Measurements from ENCODE around the gene UFSP1.
A peak's percentile ranks its signal among the peaks of the same experiment; 100 is the strongest.

Gene UFSP1

DNA sequence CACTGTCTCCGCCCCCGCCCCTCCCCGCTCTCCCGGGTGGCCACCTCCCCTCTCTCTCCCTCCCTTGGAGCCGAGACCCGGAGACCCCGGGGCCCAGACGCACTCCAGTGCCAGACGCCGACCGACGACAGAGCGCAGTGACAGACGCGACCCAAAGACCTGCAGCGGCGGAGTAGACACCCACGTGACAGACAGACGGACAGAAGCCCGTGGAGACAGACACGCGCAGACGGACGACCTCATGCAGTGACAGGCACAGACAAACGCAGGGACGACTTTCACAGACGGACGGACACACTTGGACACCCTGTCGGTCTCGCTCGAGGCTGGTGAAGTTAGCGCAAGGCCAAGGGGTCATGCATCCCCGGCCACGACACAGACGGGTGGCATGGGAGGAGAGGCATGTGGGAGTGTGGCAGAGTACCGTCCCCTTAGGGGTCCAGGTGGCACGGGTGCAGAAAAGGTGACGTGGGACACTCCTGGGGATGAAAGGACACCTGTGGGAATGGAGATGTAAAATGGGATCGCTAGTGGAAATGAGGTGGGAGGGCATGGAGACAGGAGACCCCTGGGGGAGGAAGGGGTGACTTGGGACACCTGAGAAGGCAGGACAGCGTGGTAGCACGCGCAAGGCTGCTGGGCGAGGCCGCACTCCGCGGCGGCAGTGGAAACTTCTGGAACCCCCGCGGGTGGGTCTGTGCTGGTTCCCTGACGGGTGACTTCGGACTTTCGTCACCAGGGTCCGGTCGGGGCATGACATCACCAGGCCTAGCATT lies 6.6 kb upstream of the UFSP1 start:
- no peak for DNase-seq (ENCODE audit: low read depth in 2 of 2)

DNA sequence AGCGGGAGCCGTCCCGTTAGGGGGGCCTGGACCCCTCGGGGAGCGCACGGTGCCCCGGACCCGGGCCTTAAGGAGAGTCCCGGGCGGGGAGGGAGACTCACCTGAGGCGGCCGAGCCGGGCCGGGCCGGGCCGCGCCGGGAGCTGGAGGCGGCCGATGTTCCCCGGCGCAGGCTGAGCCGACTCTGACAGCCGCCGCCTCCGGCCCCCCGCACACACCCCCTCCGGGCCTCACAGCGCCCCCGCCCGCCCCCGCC lies 6.1 kb upstream of the UFSP1 start, which contains the start of gene ACHE:
Gene ACHE, minus strand, starts transcription at position 188 of the 255 bp plus-strand sequence. CDS start 1,656 bp downstream, outside the sequence.
- no peak for DNase-seq (ENCODE audit: low read depth in 2 of 2)

DNA sequence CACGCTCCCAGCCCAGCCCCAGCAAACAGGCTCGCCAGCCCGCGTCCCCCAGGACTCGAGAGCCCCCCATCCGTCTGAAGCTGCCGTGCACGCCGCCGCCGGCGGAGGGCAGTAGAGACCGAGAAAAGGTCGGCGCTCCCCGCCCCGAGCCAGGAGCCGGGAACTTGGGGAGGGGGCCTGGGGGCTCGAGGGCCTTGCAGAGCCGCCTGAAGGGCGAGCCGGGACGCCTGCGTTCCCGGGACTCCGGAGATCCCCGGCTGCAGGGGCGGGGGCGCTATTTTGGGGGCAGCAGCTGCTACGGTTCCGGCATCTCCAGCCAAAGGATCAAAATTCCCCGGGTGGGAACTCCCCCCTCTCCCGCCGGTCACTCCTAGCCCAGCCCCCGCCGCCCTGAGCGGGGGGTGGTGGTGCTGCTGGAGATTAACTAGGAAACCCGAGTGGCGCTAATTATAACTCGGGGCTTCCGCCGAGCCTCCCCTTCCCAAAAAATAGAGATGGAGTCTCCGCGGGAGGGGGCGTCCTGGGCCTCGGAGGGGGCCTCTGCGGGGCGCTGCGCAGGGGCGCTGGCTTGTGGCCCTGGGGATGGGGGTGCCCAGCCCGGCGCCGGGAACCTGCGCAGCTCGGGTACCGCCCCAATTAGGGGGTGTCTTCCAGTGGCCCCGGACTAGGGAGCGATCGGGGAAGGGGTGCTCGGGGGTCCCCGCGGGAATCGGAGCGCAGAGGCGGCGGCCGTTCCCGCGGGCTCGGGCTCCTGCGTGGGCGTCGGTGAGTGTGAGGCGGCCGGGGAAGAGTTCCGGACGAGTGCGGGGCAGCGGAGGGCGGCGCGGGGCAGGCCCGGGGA lies 5.6 kb upstream of the UFSP1 start:
- peak in 1 of 2 donors; percentile 36 for DNase-seq (ENCODE audit: low read depth in 2 of 2)

DNA sequence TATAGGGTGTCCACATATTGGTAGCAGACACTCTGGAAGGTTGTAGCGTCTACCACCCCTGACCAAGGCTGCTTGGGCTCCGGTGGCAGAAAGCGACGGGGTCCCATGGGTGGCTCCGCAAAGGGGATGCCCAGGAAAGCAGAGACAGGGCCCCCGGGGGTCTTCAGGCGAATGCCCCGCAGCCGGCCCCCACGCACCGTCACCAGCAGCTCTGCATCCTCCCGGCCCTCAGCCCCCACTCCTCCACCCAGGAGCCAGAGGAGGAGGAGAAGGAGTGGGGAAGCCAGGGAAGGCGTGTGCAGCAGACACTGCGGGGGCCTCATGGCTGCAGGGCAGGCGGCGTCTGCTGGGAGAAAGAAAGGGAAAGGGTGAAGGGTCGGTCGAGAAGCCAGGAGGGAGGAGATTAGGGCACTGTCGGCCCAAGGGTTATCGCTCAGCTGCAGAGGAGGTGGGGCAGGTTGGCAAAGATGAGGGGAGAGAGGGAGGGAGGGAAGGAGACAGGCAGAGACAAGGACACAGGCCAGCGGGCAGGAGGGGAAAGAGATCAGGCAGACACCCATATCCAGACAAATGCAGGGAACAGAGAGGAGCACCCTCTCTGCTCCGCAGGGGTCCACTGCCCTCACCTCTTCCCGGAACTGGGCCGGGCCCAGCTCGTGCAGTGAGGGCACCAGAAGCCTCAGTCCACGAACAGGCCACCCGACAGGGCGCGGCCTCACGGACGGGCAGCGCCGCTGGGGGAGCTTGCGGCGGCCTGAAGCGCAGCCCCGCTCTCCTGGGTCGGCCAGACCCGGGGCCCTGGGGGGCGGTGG lies 4.6 kb upstream of the UFSP1 start:
- DNase-seq (ENCODE audit: low read depth in 2 of 2), result no peak

DNA sequence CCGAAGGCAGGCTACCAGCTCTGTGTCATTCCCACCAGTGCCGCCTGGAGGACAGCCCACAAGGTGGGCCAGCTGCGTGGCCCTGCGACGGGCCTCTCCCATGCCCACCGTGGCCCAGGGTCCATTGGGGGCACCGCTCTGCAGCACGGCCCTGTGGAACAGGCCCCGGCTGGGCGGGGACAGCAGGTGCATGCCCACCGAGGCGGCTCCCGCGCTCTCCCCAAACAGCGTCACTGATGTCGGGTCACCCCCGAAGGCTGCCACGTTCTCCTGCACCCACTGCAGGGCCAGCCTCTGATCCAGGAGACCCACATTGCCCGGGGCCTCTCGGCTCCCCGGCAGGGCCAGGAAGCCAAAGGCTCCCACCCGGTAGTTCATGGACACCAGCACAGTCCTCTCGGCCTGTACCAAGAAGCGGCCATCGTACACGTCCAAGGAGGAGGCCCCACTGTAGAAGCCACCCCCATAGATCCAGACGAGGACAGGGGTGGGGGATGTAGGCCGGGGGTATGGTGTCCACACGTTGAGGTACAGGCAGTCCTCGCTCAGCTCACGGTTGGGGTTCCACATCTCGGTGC lies 3.9 kb upstream of the UFSP1 start:
- DNase-seq (ENCODE audit: low read depth in 2 of 2), result no peak

DNA sequence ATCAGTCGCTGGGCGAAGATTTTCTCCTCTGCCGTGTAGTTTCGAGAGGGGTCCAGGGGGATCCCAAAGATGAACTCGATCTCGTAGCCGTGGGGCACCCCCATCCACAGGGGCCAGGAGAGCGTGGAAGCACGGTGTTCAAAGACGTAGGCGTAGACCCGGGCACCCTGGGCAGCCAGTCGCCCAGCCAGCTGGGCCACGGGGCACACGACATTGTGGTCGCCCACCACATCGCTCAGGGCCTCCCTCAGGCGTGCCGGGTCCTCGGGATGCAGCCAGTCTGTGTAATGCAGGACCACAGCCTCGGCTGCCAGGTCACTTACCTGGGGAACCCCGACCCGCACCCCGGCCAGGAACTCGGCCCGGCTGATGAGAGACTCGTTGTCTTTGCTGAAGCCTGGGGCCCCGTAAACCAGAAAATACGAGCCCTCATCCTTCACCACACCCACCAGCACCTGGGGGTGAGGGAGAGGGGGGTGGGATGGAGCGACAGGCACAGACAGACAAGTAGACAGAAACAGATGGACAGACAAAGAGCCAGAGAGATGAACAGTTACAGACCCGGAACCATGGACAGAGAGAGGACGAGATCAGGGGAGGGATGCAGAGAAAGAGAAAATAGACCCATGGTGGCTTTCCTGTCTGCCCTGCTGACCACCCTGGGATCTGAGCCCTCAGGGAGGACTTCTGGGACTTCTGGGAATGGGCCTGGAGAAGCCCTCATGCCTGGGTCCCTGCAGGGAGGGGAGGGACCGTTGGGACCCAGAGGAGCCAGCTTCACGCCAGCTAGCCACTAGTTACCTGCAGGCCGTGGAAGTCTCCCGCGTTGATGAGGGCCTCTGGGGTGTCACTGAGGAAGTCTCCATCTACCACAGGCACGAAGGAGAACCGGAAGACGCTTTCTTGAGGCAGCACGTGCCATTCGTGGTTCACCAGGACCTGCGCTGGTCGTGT lies 3.1 kb upstream of the UFSP1 start:
- DNase-seq (ENCODE audit: low read depth in 2 of 2), result no peak

DNA sequence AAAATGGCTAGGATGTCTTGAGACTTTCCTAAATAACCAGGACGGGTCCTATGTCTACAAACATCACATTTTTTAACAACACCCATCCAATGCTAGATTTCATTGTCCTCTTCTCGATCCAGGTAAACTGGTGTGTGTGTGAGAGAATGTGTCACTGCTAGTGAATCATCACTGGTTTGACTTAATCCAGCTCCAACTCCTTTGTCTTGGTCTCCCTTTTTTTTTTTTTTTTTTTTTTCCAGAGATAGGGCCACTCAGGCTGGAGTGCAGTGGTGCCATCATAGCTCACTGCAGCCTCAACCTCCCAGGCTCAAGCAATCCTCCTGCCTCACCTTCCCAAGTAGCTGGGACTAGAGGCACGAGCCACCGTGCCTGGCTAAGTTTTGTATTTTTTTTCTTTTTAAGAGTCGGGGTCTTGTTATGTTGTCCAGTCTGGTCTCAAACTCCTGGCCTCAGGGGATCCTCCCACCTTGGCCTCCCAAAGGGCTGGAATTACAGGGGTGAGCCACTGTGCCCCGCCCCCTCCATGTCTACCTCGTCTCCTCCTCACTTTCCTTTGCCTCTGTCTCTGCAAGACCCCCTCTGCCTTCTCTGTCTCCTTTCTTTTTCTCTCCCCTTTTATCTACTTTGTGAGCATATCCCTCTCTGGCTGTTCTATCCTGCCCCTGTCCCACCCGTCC lies 2.2 kb upstream of the UFSP1 start:
- DNase-seq (ENCODE audit: low read depth in 2 of 2), result no peak

DNA sequence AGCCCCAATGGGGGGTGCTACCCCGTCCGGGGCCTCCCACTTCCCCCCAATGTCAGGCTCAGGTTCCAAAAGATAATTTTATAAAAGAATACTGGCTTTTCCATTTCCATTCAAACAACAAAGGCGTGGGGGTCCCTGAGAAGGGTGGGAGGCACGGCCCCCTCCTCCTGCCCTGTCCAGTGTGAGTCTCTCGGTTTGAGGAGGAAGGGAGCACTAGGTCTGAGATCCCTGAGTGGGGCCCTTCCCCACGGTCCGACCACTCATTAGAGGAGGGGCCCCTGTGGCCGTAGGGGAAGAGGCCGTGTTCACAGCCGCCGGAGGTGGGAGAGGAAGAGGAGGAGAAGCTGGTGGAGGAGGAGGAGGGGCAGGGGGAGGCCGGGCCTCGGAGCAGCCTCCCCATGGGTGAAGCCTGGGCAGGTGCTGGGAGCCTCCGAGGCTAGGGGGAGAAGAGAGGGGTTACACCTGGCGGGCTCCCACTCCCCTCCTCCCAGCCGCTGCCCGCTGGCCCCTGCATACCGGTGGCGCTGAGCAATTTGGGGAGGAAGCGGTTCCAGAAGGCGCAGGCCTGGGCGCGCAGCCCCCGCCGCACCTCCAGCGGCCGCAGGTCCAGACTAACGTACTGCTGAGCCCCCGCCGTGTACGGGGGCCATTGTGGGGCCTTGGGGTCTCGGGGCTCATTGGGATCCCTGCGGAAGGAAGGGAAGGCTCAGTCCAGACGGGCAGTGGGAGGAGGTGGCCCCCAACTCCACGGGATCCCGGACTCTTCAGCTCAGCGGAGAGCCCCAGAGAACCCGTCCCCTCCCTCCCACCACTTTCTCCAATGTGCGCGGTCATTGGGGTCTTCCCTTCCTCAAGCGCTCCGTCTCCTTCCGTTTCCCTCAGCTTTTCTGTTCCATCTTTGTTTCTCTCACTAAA lies 1.4 kb upstream of the UFSP1 start:
- no peak for DNase-seq (ENCODE audit: low read depth in 2 of 2)

DNA sequence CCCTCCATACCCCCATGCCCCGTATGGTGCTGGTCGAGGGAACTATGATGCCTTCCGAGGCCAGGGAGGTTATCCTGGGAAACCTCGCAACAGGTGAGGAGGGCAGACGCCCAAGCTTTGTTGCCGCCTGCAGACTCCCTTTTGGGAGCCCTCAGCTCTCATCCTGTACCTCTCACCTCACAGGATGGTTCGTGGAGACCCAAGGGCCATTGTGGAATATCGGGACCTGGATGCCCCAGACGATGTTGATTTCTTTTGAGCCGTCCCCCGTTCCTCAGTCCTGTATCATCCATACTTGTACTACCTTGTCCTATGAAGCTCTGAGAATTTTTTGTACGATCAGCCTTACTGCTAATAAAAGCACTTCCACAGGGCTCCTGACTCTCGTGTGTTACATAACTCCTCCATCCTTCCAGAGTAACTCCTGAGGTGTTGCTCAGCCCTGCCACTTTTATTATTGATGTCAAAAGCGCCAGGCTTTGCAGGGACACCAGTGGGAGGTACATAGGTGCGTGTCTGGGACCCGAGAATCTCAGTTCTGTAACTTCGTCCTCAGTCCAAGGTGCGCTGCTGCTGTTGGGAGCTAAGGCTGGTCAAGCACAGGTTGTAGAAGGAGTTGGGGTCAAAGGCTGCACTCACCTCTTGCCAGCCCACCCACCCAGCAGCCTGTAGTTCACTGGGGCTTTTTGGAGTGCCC lies 1.1 kb downstream of the UFSP1 start:
- no peak for DNase-seq (ENCODE audit: low read depth in 2 of 2)

DNA sequence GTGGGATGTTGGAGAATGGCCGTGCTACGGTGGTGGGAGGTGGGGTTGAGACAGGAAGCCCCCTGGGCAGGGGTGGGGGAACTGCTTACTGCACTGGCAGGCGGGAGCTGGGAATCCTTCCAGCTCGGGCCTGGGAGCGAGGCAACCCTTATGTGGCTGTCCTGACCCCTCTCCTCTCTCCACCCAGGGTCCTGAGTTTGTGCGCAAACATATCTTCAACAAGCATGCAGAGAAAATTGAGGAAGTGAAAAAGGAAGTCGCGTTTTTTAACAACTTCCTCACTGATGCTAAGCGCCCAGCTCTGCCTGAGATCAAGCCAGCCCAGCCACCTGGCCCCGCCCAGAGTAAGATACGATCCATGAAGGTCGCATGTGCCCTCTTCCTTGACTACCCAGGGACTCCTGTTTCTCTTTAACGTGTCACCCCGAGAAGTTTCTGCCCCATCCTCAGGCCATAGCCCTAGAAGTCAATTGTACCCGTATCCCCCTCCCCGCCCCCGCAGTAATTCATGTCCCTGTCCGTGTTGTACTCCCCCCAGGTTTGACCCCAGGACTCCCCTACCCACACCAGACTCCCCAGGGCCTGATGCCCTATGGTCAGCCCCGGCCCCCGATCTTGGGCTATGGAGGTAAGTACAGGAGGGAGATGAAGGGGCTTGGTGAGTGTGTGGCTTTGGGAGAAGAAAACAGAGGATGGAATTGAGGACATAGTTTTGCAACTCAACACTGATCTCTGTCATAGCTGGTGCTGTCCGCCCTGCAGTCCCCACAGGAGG lies 1.8 kb downstream of the UFSP1 start:
- no peak for DNase-seq (ENCODE audit: low read depth in 2 of 2)

DNA sequence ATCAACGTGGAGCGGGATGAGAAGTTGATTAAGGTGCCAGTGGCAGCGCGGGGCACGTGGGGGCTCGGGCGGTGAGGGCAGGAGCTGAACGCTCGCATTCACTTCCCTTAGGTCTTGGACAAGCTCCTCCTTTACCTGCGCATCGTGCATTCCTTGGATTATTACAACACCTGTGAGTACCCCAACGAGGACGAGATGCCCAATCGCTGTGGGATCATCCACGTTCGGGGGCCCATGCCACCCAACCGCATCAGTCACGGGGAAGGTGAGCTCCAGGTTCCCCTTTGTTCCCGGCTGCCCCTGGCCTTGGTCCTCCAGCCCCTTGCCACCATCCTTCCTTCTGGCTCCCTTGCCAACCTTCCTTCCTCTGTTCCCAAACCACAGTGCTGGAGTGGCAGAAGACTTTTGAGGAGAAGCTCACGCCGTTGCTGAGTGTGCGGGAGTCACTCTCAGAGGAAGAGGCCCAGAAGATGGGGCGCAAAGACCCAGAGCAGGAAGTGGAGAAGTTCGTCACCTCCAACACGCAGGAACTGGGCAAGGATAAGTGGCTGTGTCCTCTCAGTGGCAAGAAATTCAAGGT lies 2.5 kb downstream of the UFSP1 start:
- DNase-seq (ENCODE audit: low read depth in 2 of 2), result no peak

DNA sequence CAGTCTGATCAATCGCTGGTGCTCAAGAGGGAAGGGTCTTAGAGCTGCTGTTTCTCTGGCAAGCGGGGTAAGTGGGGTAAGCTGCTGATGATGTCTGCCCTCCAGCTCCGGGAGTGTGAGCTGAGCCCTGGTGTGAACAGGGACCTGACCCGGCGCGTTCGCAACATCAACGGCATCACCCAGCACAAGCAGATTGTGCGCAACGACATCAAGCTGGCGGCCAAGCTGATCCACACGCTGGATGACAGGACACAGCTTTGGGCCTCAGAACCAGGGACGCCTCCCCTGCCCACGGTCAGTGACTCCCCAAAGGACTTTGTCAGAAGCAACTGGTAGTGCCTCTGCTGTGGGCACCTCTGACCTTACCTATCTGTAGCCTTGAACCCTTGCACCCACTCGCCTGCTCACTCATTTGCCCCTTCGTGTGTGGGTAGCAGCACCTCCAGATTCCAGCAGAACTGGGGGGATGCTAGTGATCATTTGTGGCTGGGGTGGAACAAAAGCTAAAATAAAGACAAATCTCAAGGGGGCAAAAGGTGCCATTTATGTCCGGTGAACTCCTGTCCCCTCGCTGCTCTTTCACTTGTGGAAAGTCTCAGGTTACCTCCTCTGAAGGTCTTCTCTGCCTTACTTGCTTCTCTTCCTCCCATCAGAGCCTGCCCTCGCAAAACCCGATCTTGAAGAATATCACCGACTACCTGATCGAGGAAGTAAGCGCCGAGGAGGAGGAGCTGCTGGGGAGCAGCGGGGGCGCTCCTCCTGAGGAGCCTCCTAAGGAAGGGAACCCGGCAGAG lies 3.2 kb downstream of the UFSP1 start:
- DNase-seq (ENCODE audit: low read depth in 2 of 2), result no peak

DNA sequence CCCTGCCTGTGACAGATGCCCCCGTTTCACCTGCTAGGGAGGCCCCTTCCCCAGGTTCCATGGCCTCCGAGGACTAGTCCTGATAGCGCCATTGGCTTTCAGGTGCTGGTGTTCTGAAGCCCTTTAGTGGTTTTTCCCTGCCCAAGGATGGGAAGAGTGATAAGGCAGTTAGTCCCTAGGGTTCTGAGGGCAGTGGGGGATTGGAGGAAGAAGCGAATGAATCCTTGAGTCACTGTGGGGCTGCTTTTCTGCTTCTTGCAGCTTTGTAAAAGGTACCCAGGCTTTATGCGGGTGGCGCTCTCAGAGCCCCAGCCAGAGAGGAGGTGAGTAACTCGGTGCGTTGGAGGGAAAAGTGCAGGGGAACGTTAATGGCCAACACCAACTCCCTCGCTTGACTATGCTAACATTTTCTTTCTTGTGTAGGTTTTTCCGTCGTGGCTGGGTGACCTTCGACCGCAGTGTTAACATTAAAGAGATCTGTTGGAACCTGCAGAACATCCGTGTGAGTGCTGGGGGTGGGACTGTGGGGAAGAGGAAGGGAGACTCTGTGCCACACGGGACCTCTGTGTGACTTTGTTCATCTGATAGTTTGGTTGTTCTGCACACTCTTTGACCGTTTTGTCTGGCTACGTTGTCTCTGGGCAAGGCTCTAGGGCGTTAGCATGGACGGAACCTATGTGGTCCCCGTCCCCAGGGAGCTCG lies 3.9 kb downstream of the UFSP1 start:
- no peak for DNase-seq (ENCODE audit: low read depth in 2 of 2)

DNA sequence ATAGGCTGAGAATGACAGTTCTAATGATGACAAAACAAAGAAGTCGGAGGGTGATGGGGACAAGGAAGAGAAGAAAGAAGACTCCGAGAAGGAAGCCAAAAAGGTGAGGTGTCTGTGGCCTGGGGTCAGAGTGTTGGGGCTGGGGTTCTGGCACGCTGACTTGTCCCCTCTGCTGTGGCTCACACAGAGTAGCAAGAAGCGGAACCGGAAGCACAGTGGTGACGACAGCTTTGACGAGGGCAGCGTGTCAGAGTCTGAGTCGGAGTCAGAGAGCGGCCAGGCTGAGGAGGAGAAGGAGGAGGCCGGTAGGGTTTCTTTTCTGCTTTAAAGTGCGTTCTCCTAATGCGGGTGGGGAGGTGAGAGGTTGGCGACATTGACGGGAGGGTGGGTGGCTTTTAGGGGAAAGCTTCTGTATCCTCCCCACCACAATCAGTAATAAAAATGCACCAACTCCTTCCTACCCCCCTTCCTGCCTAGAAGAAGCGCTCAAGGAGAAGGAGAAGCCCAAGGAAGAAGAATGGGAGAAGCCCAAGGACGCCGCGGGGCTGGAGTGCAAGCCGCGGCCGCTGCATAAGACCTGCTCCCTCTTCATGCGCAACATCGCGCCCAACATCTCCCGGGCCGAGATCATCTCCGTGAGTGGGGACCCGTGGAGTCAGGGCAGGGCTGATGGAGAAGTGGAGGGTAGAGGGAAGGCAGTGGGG lies 4.6 kb downstream of the UFSP1 start:
- DNase-seq (ENCODE audit: low read depth in 2 of 2), result no peak

DNA sequence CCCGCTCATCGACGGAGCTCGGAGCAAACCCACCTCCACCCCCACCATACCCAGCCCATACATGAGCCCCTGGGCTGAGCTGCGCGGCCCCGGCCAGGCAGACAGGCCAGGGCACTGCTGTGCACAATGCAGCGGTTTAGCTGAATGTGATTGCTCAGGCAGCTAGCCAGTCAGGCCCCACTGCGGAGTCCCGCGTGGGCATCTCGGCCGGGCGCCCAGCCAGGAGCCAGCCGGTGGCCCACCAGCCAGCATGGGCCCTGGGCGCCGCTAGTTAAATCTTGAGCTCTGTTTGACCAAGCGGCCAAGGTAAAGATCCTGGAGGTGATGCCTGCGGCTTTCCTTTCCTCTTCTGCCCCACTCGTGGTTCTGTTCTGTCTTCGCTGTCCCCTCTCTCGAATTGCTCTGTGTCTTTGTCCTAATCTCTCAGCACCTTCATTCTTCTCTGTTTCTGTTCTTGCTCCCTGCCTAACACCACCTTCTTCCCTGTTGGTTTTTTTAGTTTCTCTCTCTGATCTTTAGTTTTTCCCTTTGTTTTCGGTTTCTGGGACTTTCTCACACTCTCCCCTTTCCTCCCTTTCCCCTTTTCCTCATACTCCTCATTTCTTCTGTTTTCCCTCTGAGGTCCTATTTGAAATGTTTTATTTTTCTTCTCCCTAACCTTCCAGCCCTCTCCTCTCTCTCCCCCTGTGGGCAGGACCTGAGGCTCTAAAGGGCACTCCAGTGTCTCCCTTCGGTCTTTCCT lies 6.6 kb downstream of the UFSP1 start:
- DNase-seq (ENCODE audit: low read depth in 2 of 2), result no peak
